Fibroblast of lung (primary cell): ENCODE results near the gene SLC38A7. TPM values are rescaled to one million over a fixed set of nuclear protein-coding genes. Genes with fewer than 3 reads are reported as not detected.

ENCODE experiments used
- DNase-seq, 2 donors: peaks; one replicate each; pipeline versions ENCODE4 v3.0.0 to v3.0.0-alpha.2; 2010; ENCODE audit warnings: low read depth in 2 of 2
- H2AFZ ChIP-seq: 2 replicates; pipeline ENCODE4 v1.5.1; 2012; ENCODE audit warnings: low read length, control low read depth, inconsistent platforms
- H3K27ac ChIP-seq: 2 replicates; pipeline ENCODE4 v1.5.1; 2011; ENCODE audit warnings: low read length, control low read depth; ENCODE audit not compliant: insufficient read depth
- H3K27me3 ChIP-seq: 2 replicates; pipeline ENCODE4 v1.5.1; 2011; ENCODE audit warnings: mild to moderate bottlenecking, low read length; ENCODE audit not compliant: control insufficient read depth, insufficient read depth
- H3K36me3 ChIP-seq: 2 replicates; pipeline ENCODE4 v1.5.1; 2011; ENCODE audit warnings: low read length; ENCODE audit not compliant: control insufficient read depth, insufficient read depth
- H3K4me1 ChIP-seq: 2 replicates; pipeline ENCODE4 v1.5.1; 2011; ENCODE audit warnings: low read length; ENCODE audit not compliant: control insufficient read depth, insufficient read depth; ENCODE audit errors: extremely low read depth
- H3K4me2 ChIP-seq: 2 replicates; pipeline ENCODE4 v1.5.1; 2011; ENCODE audit warnings: low read length, control low read depth; ENCODE audit not compliant: insufficient read depth; ENCODE audit errors: extremely low read depth
- H3K4me3 ChIP-seq, 4 experiments: fragments of 200-600 bp in 1 of 4; sonication (generic) in 1 of 4; replicated peaks in 1 of 4; 2 replicates each; pipeline ENCODE4 v1.5.1; 2011 to 2016; ENCODE audit warnings: low read length in 4 of 4, low read depth in 3 of 4, mild to moderate bottlenecking in 3 of 4, control low read depth in 2 of 4, inconsistent platforms in 1 of 4, mixed read lengths in 1 of 4; ENCODE audit not compliant: insufficient read depth in 1 of 4; ENCODE audit errors: control extremely low read depth in 1 of 4
- H3K79me2 ChIP-seq: 2 replicates; pipeline ENCODE4 v1.5.1; 2012; ENCODE audit warnings: mild to moderate bottlenecking, low read length, inconsistent platforms; ENCODE audit not compliant: control insufficient read depth, insufficient read depth
- H3K9ac ChIP-seq: 2 replicates; pipeline ENCODE4 v1.5.1; 2011; ENCODE audit warnings: mild to moderate bottlenecking, low read length, control low read depth; ENCODE audit not compliant: insufficient read depth
- H3K9me3 ChIP-seq: 2 replicates; pipeline ENCODE4 v1.5.1; 2012; ENCODE audit warnings: low read depth, low read length; ENCODE audit not compliant: control insufficient read depth, insufficient read depth
- H4K20me1 ChIP-seq: 2 replicates; pipeline ENCODE4 v1.5.1; 2011; ENCODE audit warnings: low read length; ENCODE audit not compliant: control insufficient read depth, insufficient read depth; ENCODE audit errors: extremely low read depth
- EZH2 ChIP-seq: IDR thresholded peaks from 2 replicates; pipeline ENCODE4 v1.5.1; 2012; ENCODE audit warnings: low read length, control low read depth, mild to moderate bottlenecking; ENCODE audit errors: missing control alignments
- polyA plus RNA-seq, 2 donors: library from polyadenylated mRNA; depleted of rRNA in 1 of 2; stranded (reverse) in 1 of 2; unstranded in 1 of 2; fragments of >200 nt; gene quantifications; 2 replicates each; pipeline ENCODE4 v1.2.1, GENCODE V29; 2011 to 2012; ENCODE audit warnings: missing spikeins in 1 of 2
- total RNA-seq: library from RNA; depleted of rRNA; stranded (reverse); fragments of >200 nt; gene quantifications from 2 replicates; pipeline ENCODE4 v1.2.1, GENCODE V29; 2014
- TF ChIP-seq, protein P1 (sequence below), 2 donors: IDR thresholded peaks in 1 of 2; conservative IDR thresholded peaks in 1 of 2; 1 replicate in 1 of 2; 2 replicates in 1 of 2; pipeline ENCODE4 v1.5.1; 2011 to 2012; ENCODE audit warnings: low read length in 2 of 2, control low read depth in 1 of 2, inconsistent platforms in 1 of 2, low read depth in 1 of 2, mild to moderate bottlenecking in 1 of 2

The SLC38A7 gene
- total and polyA plus RNA-seq, 2 donors (not counting 1 experiment from before 2014, with no cell fraction given) = 15.4 to 30.1 TPM

DNA sequence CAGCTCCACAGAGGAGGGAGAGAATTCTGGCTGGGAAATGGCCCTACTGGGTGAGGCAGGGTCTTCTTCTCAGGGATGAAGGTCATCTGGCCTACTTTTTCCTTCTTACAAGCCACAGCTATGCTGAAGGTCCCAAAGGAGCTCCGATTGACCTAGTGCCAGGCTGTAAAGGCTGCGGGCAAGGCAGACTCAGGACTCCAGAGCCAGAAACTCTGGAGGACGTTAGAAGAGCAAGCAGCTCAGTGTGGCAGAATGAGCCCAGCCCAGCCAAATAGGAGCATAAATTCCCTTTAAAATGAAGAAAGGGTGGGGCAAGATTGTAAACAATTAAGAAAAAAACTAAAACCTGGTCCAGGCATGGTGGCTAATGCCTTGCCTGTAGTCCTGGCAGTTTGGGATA is 34.9 kb downstream of the SLC38A7 start:
- Histone ChIP-seq H3K79me2 (no peaks in the 10 kb centered on the region), H4K20me1 (no peaks in the 10 kb centered on the region), H3K36me3 (no peaks in the 10 kb centered on the region), H3K27ac (no peak overlapping the region), H2AFZ (no peak overlapping the region), H3K4me2 (no peak overlapping the region), H3K4me1 (no peaks in the 10 kb centered on the region), H3K4me3 (no peak overlapping the region), H3K9ac (no peak overlapping the region), H3K9me3 (no peaks in the 10 kb centered on the region), H3K27me3 (no peaks in the 10 kb centered on the region)
- DNase-seq = no peak
- TF ChIP-seq, protein P1, sequence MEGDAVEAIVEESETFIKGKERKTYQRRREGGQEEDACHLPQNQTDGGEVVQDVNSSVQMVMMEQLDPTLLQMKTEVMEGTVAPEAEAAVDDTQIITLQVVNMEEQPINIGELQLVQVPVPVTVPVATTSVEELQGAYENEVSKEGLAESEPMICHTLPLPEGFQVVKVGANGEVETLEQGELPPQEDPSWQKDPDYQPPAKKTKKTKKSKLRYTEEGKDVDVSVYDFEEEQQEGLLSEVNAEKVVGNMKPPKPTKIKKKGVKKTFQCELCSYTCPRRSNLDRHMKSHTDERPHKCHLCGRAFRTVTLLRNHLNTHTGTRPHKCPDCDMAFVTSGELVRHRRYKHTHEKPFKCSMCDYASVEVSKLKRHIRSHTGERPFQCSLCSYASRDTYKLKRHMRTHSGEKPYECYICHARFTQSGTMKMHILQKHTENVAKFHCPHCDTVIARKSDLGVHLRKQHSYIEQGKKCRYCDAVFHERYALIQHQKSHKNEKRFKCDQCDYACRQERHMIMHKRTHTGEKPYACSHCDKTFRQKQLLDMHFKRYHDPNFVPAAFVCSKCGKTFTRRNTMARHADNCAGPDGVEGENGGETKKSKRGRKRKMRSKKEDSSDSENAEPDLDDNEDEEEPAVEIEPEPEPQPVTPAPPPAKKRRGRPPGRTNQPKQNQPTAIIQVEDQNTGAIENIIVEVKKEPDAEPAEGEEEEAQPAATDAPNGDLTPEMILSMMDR (conservative IDR thresholded peaks at IDR 0.05 in 1 of 2, IDR thresholded peaks at IDR 0.05 in 1 of 2; ENCODE audit: low read depth in 1 of 2, low read length in 2 of 2) = no peak
- no peak for TF ChIP-seq EZH2

DNA sequence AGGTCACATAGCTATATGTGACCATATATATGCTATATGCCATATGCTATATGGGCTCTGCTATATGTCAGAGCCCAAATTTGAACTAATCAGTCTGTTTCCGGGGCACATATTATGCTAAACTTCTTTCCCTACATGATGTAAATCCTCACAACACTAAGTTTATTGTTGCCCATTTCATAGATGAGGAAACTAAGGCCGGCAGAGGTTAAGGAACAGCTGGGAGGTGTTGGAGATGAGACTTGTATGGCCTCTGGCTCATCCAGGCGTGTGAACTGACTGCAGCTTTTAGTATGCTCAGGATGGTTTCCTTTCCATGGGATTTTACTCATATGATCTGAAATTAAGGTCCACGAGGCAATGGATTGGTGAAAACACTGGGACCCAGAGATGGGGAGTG is 37.5 kb downstream of the SLC38A7 start:
- no peak overlapping the region for H2AFZ ChIP-seq
- no peaks in the 10 kb centered on the region for H4K20me1 ChIP-seq
- H3K4me1 ChIP-seq = no peaks in the 10 kb centered on the region
- no peak overlapping the region for H3K4me2 ChIP-seq
- no peak overlapping the region for H3K9ac ChIP-seq
- TF ChIP-seq EZH2 = no peak
- TF ChIP-seq, protein P1 (conservative IDR thresholded peaks at IDR 0.05 in 1 of 2, IDR thresholded peaks at IDR 0.05 in 1 of 2; ENCODE audit: low read depth in 1 of 2, low read length in 2 of 2) = no peak
- H3K79me2 ChIP-seq = no peaks in the 10 kb centered on the region
- no peak for DNase-seq
- no peak overlapping the region for H3K4me3 ChIP-seq
- no peak overlapping the region for H3K27ac ChIP-seq
- H3K27me3 ChIP-seq = no peaks in the 10 kb centered on the region
- H3K9me3 ChIP-seq = no peaks in the 10 kb centered on the region
- H3K36me3 ChIP-seq = no peaks in the 10 kb centered on the region

DNA sequence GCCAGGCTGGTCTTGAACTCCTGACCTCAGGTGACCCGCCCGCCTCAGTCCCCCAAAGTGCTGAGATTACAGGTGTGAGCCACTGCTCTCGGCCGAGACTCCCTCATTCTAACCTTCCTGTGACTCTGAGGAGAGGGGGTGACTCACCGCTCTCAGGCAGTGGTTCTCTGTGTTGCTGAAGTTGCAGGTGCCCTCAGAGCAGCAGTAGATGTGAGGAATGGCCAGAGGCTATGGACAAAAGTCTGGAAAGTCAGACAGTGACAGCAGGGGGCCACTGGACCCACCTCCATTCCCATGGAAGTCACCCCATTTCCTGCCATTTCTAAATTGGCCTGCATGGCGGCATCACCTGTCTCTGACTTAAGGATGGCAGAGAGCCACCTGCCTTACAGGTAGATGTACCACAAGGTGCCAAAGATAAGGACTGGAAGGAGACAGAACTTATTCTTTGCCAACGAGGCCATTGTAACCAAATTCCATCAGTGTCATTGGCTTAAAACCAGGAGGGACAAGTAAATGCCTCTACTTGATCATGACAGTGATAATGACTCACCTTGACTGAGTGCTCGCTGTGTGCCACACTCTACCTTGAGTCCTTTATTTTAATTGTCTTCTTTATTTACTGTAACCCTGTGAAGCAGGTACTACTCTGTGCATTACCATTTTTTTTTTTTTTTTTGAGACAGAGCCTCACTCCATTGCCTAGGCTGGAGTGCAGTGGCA is 39.6 kb downstream of the SLC38A7 start:
- Histone ChIP-seq H3K9me3 (no peaks in the 10 kb centered on the region), H3K4me3 (no peak overlapping the region), H3K4me1 (no peaks in the 10 kb centered on the region), H3K36me3 (no peaks in the 10 kb centered on the region), H3K79me2 (no peaks in the 10 kb centered on the region), H3K27ac (no peak overlapping the region), H3K4me2 (no peak overlapping the region), H3K9ac (no peak overlapping the region), H3K27me3 (no peaks in the 10 kb centered on the region), H2AFZ (no peak overlapping the region), H4K20me1 (no peaks in the 10 kb centered on the region)
- no peak for TF ChIP-seq EZH2
- TF ChIP-seq, protein P1 (conservative IDR thresholded peaks at IDR 0.05 in 1 of 2, IDR thresholded peaks at IDR 0.05 in 1 of 2; ENCODE audit: low read depth in 1 of 2, low read length in 2 of 2) = no peak
- DNase-seq = no peak
